ENCODE data around the gene PRKCD. TPM values are rescaled to one million over a fixed set of nuclear protein-coding genes. Genes with fewer than 3 reads are reported as not detected.
A peak's percentile ranks its signal among the peaks of the same experiment; 100 is the strongest.

Gene PRKCD
- total RNA-seq, 1 experiment from 2014 or later, result 19.2 TPM

- TF ChIP-seq MLX (CRISPR knock-in tag; IDR thresholded peaks at IDR 0.05) (no peak), ZNF416 (CRISPR knock-in tag; IDR thresholded peaks at IDR 0.05) (no peak), TCF7 (CRISPR knock-in tag; IDR thresholded peaks at IDR 0.05; ENCODE audit: low read depth) (no peak), FOXP1 (CRISPR knock-in tag; IDR thresholded peaks at IDR 0.05; ENCODE audit: borderline replicate concordance) (no peak), FOXK1 (CRISPR knock-in tag; IDR thresholded peaks at IDR 0.05) (no peak)
These were observed 62.5 kb downstream of the PRKCD start (continued) for GRCh38 chr3:53223541-53223966.

GRCh38 chr3:53224026-53224425 is 63.0 kb downstream of the PRKCD start:
- Mint-ChIP-seq H3K9me3 (no peaks in the 10 kb centered on the region), H3K27me3 (ENCODE audit: low read depth) (no peaks in the 10 kb centered on the region), H3K4me1 (peaks cover 5% of the 10 kb centered on the region), H3K36me3 (peaks cover 55% of the 10 kb centered on the region), H3K4me3 (no peak overlapping the region), H3K27ac (peak overlapping the region; percentile 52; the same call in 1 of the 2 replicates)
- DNase-seq (ENCODE audit: low spot score) (no peak), ATAC-seq (no peak)
- POLR2A ChIA-PET, result interaction anchor here (1.4 kb wide), 1 partner anchor 126 kb away, joined by 3 read pairs; no protein-coding TSS in a partner anchor
- CTCF ChIA-PET, result interaction anchor here (0.7 to 1.1 kb wide), 3 partner anchors 9 to 35 kb away, joined by 3 read pairs; no protein-coding TSS in a partner anchor
- TF ChIP-seq CTCF (IDR thresholded peaks at IDR 0.05) (no peak), ERG (CRISPR knock-in tag; IDR thresholded peaks at IDR 0.05) (no peak), ZNF219 (CRISPR knock-in tag; IDR thresholded peaks at IDR 0.05; ENCODE audit: borderline replicate concordance) (no peak), ZNF425 (CRISPR knock-in tag; conservative IDR thresholded peaks at IDR 0.05) (no peak), CREM (CRISPR knock-in tag; IDR thresholded peaks at IDR 0.05) (no peak), MAX (CRISPR knock-in tag; IDR thresholded peaks at IDR 0.05) (no peak), KAT7 (CRISPR knock-in tag; IDR thresholded peaks at IDR 0.05; ENCODE audit: borderline replicate concordance) (no peak), ATF2 (CRISPR knock-in tag; IDR thresholded peaks at IDR 0.05; ENCODE audit: borderline replicate concordance, low read depth) (no peak), GABPB1 (CRISPR knock-in tag; IDR thresholded peaks at IDR 0.05) (no peak), PRDM15 (CRISPR knock-in tag; IDR thresholded peaks at IDR 0.05) (no peak), ATF1 (CRISPR knock-in tag; IDR thresholded peaks at IDR 0.05) (no peak), AFF4 (CRISPR knock-in tag; IDR thresholded peaks at IDR 0.05; ENCODE audit: borderline replicate concordance) (no peak), TEAD4 (CRISPR knock-in tag; IDR thresholded peaks at IDR 0.05) (no peak), ZNF232 (CRISPR knock-in tag; IDR thresholded peaks at IDR 0.05) (no peak)
